NCI-H146 treated with DMSO at 0.1 percent for 48 hours (cell line): ENCODE data around the gene ATP6V0A1.
"Not testable (repeated sequence)": the region's sequence is repeated elsewhere in the genome, so short reads cannot be mapped to it uniquely, and the experiment has no call there.

Source experiments
- DNase-seq: peaks from one replicate; lab custom pipeline; 2025; ENCODE audit not compliant: unreplicated experiment; lab: John Stamatoyannopoulos, UW

Gene ATP6V0A1

DNA sequence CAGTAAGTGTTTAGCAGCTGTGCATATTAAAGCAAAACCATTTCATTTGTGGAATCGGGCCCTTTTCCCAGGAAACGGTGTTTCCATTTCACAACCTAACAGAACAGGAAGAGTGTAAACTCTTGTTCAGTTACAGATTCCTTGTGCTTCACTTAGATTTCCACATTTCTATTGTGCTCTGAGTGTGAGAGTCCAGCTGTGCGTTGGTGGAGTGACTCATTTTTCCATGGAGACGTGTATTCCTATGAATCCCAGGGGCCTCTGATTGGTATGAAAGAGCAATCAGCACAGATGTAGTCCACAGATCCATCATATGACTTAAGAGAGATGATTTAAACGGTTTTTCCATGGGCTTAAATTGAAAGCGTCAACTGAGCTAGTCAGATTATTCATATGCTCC lies 22.3 kb upstream of the ATP6V0A1 start:
- no peak for DNase-seq

DNA sequence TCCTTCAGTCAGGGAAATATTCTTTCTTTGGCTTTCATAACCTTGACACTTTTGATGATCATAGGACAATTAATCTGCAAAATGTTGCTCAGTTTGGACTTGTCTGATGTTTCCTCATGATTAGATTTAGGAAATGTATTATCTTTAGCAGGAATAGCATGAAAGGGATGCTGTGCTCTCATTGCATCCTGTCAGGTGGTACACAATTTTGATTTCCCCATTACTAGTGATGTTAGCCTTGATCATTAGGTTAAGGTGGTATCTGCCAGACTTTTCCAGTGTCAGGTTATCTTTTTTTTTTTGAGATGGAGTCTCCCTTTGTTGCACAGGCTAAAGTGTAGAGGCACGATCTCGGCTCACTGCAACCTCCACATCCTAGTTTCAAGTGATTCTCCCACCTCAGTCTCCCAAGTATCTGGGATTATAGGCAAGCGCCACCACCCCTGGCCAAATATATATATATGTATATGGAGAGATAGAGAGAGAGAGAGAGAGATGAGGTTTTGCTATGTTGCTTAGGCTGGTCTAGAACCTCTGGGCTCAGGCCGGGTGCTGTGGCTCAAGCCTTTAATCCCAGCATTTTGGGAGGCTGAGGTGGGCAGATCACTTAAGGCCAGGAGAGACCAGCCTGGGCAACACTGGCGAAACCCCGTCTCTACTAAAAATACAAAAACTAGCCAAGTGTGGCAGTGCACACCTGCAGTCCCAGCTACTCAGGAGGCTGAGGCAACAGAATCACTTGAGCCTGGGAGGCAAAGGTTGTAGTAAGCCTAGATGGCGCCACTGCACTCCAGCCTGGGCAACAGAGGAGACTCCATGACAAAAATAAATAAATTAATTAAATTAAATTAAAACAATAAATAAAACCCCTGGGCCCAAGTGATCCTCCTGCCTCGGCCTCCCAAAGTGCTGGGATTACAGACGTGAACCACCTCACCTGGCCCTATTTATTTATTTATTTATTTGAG lies 19.8 kb upstream of the ATP6V0A1 start:
- DNase-seq, result no peak

DNA sequence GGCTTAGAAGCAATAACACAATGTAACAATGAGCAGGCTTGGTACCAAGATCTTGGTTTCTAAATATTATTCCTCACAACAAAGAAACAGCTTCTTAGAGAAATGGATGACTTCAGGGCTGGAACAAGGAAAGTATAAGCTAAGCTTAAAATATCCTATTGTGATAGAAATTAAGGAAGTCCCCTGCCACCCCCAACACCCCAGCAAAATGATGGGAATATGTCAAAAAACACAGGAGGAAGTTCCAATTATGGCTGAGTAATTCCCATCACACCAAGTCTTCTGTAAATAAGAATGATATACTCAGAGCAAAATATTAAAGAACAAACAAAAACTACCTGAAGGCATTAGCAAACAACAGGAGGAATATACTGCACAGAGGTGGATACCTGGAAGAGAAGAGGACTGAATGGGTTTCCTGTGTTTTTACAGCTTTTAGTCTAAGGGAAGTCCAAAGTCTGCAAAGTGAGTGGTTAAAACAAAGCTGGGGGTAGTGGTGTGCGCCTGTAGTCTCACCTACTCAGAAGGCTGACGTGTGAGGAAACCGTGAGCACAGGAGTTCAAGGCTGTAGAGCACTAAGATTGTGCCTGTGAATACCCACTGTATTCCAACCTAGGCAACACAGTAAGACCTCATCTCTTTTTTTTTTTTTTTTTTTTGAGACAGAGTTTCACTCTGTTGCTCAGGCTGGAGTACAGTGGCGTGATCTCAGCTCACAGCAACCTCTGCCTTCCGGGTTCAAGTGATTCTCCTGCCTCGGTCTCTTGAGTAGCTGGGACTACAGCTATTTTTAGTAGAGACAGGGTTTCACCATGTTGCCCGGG lies 17.1 kb upstream of the ATP6V0A1 start:
- no peak for DNase-seq

DNA sequence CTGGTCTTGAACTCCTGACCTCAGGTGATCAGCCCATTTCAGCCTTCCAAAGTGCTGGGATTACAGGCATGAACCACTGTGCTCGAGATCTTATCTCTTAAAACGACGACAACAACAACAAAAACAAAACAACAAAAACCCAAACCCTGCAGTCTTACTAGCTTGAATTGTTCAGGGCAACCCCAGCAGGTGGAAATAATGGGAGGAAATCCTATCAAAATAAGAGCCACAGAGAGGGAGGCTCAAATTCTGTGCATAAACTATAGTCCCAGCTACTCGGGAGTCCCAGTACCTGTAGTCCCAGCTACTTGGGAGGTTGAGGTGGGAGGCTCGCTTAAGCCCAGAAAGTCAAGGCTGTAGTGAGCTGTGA lies 16.5 kb upstream of the ATP6V0A1 start:
- DNase-seq, result no peak

DNA sequence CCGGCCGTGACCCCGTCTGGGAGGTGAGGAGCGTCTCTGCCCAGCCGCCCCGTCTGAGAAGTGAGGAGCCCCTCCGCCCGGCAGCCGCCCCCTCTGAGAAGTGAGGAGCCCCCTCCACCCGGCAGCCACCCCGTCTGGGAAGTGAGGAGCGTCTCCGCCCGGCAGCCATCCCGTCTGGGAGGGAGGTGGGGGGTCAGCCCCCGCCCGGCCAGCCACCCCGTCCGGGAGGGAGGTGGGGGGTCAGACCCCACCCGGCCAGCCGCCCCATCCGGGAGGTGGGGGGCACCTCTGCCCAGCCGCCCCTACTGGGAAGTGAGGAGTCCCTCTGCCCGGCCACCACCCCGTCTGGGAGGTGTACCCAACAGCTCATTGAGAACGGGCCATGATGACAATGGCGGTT lies 9.5 kb upstream of the ATP6V0A1 start:
- not testable (repeated sequence) for DNase-seq

DNA sequence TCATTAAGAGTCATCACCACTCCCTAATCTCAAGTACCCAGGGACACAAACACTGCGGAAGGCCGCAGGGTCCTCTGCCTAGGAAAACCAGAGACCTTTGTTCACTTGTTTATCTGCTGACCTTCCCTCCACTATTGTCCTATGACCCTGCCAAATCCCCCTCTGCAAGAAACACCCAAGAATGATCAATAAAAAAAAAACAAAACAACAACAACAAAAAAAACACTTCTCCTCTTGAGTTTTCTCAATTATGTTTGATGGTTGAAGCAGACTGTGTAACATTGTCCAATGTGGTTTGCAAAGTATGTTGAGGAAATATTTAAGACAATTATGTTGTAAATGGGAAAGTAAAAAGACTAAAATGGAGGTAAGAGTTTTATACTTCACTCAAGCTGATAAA lies 8.8 kb upstream of the ATP6V0A1 start:
- DNase-seq, result not testable (repeated sequence)

DNA sequence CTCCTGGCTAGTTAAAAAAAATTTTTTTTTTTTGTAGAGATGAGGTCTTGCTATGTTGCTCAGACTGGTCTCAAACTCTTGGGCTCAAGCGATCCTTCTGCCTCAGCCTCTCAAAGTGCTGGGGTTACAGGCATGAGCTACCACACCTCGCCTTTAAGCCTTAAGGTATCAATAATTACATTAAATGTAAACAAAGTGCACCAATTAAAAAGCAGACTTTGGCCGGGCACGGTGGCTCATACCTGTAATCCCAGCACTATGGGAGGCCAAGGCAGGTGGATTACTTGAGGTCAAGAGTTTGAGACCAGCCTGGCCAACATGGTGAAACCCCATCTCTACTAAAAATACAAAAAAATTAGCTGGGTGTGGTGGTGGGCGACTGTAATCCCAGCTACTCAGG lies 7.4 kb upstream of the ATP6V0A1 start:
- DNase-seq, result not testable (repeated sequence)

DNA sequence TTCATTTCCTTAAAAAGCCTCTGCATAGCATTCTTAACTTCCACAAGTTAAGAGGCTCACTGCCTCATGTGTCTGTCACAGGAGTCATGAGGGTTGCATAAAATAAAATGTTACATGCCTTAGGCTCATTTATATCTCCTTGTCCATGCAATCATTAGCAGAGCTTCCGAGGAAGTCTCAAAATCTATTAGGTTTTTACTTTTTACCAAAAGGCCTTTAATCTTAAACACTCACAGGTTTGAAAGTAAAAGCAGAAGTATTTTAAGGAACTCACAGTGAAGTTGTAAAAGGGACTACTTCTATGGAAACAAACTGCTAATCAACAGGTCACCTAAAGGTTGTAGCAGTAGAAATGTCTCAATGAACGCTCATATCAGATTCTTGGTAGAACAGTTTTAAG lies 5.2 kb upstream of the ATP6V0A1 start:
- no peak for DNase-seq

DNA sequence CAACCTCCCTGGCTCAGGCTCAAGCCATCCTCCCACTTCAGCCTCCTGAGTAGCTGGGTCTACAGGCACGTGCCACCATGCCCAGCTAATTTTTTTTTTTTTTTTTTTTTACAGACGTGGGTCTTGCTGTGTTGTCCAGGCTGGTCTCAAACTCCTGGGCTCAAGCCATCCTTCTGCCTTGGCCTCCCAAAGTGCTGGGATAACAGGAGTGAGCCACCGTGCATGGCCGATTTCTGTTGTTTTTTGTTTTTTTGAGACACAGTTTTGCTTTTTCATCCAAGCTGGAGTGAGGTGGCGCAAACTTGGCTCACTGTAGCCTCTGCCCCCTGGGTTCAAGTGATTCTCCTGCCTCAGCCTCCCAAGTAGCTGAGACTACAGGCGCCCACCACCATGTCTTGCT lies 3.7 kb upstream of the ATP6V0A1 start:
- DNase-seq, result not testable (repeated sequence)

DNA sequence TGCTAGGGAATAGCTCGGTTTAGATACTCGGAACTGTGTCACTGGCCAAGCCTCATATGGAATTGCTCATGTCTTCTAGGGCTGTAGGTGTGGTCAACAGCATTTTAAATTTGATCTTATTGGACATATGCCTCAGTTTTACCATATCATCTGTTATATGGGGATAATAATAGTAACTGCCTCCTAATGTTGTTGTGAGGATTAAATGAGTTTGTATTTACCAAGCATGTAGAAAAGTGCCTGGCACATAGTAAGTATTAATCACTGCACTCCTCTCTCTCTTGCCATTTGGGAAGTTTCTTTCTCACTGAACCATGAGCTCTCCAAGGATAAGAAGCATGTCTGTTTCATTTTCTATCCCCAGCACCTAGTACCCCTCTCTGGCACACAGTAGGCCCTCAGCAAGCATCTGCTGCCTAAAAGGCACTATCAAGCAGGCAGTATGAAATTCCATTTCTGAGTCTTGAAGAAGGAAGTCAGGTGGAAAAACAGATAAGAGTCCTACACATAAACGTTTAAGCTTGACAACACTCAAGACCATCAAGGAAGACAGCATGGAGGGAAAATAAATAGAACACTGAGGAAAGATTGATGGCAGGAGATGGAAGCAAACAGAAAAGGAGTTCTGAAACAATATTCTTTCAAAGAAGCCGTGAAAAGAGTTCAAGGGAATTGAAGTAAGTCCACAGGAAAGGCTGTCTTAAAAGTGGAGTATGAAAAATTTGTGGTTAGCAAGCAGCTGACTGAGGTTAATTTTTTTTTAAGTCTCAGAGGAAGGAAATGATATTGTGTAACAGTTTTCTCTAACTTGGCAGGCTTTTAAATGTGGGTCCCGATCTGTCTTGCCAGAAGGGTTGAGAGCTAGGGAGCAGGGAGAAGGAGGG lies 2.2 kb upstream of the ATP6V0A1 start:
- DNase-seq, result no peak

DNA sequence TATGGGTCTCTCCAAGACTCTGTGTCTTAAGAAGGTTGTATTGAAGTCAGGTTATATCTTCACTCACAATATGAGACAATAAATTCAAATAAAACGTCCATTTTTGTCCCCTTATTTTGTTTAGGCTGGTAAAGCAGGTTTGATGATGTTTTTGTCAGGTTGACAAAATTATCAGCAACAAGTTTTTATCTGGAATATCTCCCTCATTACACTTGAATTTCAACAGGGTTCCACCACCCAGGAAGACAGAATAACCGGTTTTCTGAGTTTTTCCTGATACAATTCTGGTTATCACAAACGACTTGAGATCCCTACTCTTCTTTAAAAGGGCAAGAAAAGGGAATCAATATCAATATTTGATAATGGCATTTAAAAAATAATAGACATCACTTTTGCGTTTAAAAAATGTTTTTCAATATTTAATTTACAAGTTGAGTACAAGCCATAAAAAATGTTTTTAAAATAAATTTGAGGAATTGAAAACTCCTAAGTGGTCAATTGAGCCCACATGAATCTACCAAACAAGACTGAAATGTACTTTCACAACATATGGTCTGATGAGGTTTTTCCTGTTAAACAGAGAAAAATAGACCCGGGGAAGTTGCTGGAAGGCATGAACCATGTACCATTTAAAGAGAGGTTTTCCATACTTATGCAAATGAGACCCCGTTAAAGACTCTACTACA lies 1.4 kb upstream of the ATP6V0A1 start:
- DNase-seq, result no peak

DNA sequence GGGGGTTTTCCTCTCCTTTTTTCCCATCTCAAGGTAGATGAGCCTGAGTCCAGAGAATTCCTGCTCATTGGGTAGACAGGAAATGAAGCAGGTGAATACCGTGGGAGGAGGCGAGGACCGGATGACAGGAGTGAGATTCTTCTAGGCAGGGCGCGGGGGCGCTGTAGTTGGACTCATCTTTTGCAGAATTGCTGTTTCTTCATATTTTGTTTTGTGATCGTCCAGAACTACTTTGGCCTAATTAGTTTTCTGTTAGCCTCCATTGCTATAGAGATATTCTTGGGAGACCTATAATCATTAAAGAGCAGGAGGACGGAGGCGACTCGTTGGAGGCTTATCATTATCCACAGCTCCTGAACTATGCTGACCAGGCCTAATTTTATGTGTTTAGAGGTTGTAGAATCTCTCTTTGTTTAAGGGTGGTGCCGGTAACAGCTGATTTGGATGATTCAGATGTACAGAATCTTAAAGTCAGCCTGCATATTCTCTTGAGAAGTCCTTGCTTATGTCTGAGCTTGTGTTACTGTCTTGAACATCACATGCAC lies 650 bp downstream of the ATP6V0A1 start:
- DNase-seq, result peak; percentile 44

DNA sequence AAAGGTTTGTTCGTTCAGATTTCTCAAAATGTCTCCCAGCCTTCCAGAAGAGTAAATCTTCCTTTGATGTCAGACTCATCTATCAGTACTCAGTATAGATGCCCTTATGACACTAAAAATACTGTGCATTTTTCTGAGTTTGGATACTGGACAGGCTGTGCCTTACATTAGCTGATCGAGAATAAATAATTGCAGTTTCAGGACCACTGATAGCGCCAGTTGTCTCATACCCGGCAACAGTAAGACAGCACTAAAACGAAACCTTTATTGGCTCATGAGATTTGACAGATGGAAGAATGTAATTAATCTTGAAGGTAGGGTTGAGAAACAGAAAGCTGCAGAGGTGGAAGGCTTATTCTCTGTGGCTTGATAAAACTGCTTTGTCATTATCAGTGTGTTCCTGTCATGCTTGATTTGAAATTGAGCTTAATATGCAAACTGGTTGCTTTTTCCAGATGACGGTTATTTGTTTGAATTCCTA lies 1.2 kb downstream of the ATP6V0A1 start:
- no peak for DNase-seq

DNA sequence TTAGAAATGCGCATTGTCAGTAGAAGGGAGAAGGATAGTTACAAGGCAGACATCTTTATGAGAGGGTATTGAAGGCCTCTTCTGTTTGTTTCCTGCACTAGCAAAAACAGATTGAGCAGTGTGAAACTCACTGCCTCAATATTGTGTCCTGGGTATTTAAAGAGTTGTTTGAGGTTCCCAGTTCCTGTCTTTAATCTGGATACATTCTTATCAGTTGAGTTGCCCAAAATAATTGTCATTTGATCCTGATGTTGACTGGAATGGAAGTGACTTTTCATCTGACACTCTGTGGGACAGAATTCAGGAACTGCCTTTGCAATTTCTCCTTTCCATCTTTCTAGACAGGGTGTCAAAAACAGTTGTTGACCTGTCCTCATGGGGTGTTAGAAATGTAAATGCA lies 1.7 kb downstream of the ATP6V0A1 start:
- no peak for DNase-seq

DNA sequence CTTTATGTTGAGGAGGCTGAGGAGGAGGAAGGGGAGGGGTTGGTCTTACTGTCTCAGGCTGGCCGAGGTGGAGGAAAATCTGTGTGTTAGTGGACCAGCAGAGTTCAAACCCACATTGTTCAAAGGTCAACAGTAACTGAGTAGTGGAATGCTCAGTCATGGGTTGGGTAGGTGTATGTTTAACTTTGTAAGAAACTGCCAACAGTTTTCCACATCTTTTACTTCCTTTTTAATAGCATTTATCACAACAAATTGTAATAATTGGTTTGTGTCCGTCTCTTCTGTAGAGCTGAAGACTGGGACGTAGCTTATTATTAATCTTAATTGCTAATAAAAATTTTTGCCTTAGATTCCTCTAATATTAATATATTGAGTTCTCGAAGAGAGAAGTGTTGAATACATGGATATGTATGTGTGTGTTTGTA lies 5.3 kb downstream of the ATP6V0A1 start:
- no peak for DNase-seq

DNA sequence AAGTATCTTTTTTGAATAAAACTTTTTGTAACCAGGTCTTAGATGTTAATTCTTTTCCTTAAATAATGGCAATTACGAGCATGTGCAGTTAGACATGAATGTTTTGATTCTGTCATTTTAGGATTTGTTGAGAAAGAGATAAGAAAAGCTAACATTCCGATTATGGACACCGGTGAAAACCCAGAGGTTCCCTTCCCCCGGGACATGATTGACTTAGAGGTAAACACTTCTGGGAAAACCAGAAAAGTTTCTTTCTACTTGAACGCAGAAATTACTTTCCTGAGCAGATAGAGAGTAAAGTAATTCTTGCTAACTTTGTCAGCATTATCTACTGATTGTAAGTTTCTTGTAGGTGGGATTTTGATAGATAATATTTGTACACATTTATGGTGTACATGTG lies 9.2 kb downstream of the ATP6V0A1 start:
- no peak for DNase-seq

DNA sequence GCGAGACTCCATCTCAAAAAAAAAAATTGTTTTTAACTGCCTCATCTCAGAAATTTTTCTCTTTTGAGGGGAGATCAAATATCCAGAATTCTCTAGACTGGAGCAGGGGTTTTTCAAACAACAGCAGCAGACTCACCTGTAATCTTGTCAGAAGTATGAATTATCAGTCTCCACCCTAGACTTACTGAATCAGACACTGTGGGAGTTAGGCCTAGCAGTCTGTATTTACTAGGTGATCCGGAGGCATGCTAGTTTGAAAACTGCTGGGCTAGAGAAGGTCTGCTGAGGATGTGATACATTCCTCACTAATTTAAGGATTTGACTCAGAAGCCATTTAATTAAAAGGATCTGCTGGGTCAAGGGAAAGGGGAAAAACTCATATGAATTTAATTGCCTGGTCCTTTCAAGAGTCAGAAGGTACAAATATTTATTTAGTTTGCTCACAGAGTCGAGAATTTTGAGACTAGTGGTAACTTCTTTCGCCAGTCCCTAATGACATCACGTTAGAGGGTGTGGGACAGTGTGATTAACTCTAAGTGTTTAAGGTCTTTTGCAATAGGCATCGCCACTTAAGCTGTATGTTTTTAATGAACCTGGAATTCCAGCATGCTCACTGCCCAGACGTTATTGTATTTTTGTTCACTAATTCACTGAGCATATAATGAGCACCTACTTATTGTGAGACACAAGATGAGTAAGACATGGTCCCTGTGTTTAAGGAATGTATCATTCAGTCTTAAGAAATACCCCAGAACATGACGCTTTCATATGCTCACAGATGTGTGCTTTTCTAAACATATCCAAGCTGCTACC lies 14.2 kb downstream of the ATP6V0A1 start:
- DNase-seq, result no peak

DNA sequence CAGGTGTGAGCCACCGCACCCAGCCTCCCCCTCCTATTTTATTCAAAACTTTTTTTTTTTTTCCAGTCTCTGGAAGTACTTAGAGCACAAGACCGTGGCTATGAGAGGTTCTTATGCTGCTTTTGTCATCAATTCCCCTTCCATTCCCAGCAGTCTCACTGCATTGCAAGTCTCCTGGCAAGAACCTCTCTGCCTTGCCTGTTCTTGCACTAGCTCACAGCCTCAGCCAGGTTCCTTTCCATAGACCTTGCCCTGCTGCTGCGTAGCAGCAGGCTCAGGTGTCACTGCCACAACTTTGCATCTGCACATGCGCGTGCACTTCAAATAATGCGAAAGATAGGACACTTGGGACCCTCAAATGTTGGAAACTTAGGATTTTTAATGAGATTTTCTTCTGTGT lies 15.6 kb downstream of the ATP6V0A1 start:
- no peak for DNase-seq

DNA sequence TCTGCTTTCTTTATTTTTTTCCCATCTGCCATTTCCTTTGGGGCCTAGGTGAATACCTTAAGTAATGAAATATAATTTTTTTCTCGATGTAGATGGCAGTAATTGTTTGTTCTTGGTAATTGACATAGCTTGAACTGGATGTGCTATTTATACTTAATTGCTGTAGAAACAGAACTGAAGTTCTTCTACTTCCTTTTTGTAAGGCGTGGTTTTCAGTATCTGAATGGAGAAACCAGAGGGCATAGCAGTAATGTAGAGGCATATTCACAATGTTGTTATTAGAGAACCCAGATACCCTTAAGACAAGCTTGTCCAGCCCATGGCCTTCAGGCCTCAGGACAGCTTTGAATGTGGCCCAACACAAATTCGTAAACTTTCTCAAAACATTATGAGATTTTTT lies 16.4 kb downstream of the ATP6V0A1 start:
- no peak for DNase-seq
